Adrenal gland (tissue), 5 donors: ENCODE measurements around the gene KCNJ14.

Source experiments
- POLR2A ChIP-seq, 2 donors: fragments of 450-650 bp; IDR thresholded peaks; one replicate each; pipeline ENCODE4 v1.6.1; 2017; ENCODE audit warnings: antibody characterized with exemption in 2 of 2, mild to moderate bottlenecking in 2 of 2, moderate library complexity in 1 of 2
- TF ChIP-seq, protein P1 (sequence below), 6 experiments: fragments of 450-650 bp in 4 of 6; fragments of 200-600 bp in 2 of 6; sonication (generic) in 1 of 6; IDR thresholded peaks; 1 replicate in 5 of 6; 2 replicates in 1 of 6; pipeline versions ENCODE4 v1.5.1 to v1.8.0; 2016 to 2021; ENCODE audit warnings: antibody characterized with exemption in 6 of 6, mild to moderate bottlenecking in 2 of 6, moderate library complexity in 1 of 6
- donor health status: DM: no; HTN: no; CAD: no.

DNA sequence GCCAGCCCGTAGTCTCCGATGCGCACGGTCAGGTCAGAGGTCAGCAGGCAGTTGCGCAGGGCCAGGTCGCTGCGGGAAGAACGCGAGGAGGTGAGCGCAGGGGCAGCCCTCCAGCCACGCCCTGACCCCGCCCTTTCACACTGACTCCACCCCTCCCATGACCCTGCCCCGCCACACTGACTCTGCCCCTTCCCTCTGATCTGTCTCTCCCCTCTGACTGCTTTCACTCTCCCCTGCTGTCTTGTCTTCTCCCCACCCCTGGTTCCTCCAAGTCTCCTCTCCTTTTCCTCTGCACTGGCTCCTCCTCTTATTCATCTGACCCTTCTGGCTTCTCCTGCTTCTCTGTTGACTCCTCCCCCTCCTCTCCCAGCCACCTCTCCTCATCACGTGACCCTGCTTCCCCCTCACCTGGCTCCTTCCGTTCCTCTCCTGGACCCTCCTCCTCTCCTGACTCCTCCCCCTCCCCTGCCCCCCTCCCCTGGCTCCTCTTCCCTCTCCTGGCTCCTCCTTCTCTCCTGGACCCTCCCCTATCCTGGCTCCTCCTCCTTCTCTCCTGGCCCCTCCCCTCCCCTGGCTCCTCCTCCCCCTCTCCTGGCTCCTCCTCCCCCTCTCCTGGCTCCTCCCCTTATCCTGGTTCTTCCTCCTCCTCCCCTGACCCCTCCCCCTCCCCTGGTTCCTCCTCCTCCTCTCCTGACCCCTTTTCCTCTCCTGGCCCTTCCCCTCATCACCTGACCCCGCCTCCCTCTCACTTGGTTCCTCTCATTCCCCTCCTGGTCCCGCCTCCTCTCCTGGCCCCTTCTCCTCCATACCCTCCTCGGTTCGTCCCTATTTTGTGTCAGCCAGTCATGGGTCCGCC lies 46.3 kb downstream of the KCNJ14 start:
- TF ChIP-seq, protein P1, sequence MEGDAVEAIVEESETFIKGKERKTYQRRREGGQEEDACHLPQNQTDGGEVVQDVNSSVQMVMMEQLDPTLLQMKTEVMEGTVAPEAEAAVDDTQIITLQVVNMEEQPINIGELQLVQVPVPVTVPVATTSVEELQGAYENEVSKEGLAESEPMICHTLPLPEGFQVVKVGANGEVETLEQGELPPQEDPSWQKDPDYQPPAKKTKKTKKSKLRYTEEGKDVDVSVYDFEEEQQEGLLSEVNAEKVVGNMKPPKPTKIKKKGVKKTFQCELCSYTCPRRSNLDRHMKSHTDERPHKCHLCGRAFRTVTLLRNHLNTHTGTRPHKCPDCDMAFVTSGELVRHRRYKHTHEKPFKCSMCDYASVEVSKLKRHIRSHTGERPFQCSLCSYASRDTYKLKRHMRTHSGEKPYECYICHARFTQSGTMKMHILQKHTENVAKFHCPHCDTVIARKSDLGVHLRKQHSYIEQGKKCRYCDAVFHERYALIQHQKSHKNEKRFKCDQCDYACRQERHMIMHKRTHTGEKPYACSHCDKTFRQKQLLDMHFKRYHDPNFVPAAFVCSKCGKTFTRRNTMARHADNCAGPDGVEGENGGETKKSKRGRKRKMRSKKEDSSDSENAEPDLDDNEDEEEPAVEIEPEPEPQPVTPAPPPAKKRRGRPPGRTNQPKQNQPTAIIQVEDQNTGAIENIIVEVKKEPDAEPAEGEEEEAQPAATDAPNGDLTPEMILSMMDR (IDR thresholded peaks at IDR 0.05): no peak
- no peak for TF ChIP-seq POLR2A (IDR thresholded peaks at IDR 0.05)
